CD14-positive monocyte (primary cell): Measurements from ENCODE around the gene TNFAIP8. TPM values are rescaled to one million over a fixed set of nuclear protein-coding genes. Genes with fewer than 3 reads are reported as not detected.

ENCODE experiments used
- DNase-seq, 3 donors: peaks; one replicate each; pipeline ENCODE4 v3.0.0-alpha.2; 2011 to 2022
- H2AFZ ChIP-seq: 2 replicates; pipeline ENCODE4 v1.6.0; 2012; ENCODE audit warnings: mild to moderate bottlenecking, low read depth, low read length, inconsistent platforms; ENCODE audit not compliant: insufficient read depth, poor library complexity, severe bottlenecking
- H3K27ac ChIP-seq, 2 donors: 1 replicate in 1 of 2; 2 replicates in 1 of 2; pipeline ENCODE4 v1.5.1; 2012 to 2013; ENCODE audit warnings: low read length in 2 of 2, control low read depth in 1 of 2, inconsistent platforms in 1 of 2, low read depth in 1 of 2, mild to moderate bottlenecking in 1 of 2
- H3K27me3 ChIP-seq, 2 donors: one replicate each; pipeline versions ENCODE4 v1.6.0 to v1.6.1; 2011 to 2013; ENCODE audit warnings: low read length in 2 of 2; ENCODE audit not compliant: control insufficient read depth in 2 of 2, insufficient read depth in 2 of 2
- H3K36me3 ChIP-seq, 2 donors: replicated peaks in 1 of 2; 1 replicate in 1 of 2; 2 replicates in 1 of 2; pipeline versions ENCODE4 v1.5.1 to v1.6.1; 2012 to 2013; ENCODE audit warnings: low read length in 2 of 2, control low read depth in 1 of 2, inconsistent platforms in 1 of 2, mild to moderate bottlenecking in 1 of 2; ENCODE audit not compliant: insufficient read depth in 2 of 2, control insufficient read depth in 1 of 2
- H3K4me1 ChIP-seq, 2 donors: 1 replicate in 1 of 2; 2 replicates in 1 of 2; pipeline versions ENCODE4 v1.5.1 to v1.6.1; 2012 to 2013; ENCODE audit warnings: low read length in 2 of 2, control low read depth in 1 of 2, inconsistent platforms in 1 of 2, mild to moderate bottlenecking in 1 of 2, moderate library complexity in 1 of 2; ENCODE audit not compliant: insufficient read depth in 2 of 2, control insufficient read depth in 1 of 2
- H3K4me2 ChIP-seq: replicated peaks from 2 replicates; pipeline ENCODE3; 2012; ENCODE audit warnings: low read length, moderate library complexity, mild to moderate bottlenecking; ENCODE audit not compliant: poor library complexity, severe bottlenecking; ENCODE audit errors: extremely low read depth
- H3K4me3 ChIP-seq, 3 experiments: fragments of 200-600 bp in 1 of 3; sonication (generic) in 1 of 3; replicated peaks in 1 of 3; 1 replicate in 2 of 3; 2 replicates in 1 of 3; pipeline ENCODE4 v1.5.1; 2011 to 2013; ENCODE audit warnings: low read length in 3 of 3, mild to moderate bottlenecking in 3 of 3, control low read depth in 2 of 3, low read depth in 2 of 3, inconsistent platforms in 1 of 3, moderate library complexity in 1 of 3
- H3K79me2 ChIP-seq: 2 replicates; pipeline ENCODE4 v1.6.0; 2012; ENCODE audit warnings: mild to moderate bottlenecking, control low read depth, inconsistent platforms, low read length, moderate library complexity; ENCODE audit not compliant: insufficient read depth
- H3K9ac ChIP-seq: 2 replicates; pipeline ENCODE4 v1.6.0; 2017; ENCODE audit warnings: low read length, mild to moderate bottlenecking; ENCODE audit not compliant: insufficient read depth, poor library complexity, severe bottlenecking
- H3K9me3 ChIP-seq, 2 donors: replicated peaks in 1 of 2; 1 replicate in 1 of 2; 2 replicates in 1 of 2; pipeline versions ENCODE4 v1.5.1 to v1.6.1; 2012 to 2013; ENCODE audit warnings: low read length in 2 of 2, control low read depth in 1 of 2; ENCODE audit not compliant: control insufficient read depth in 1 of 2, insufficient read depth in 1 of 2
- H4K20me1 ChIP-seq: 2 replicates; pipeline ENCODE4 v1.6.0; 2012; ENCODE audit warnings: mild to moderate bottlenecking, low read length, control low read depth, moderate library complexity; ENCODE audit not compliant: insufficient read depth
- H3K27ac Mint-ChIP-seq, 7 donors: one replicate each; pipeline ENCODE4 v1.8.0; 2020; ENCODE audit warnings: mild to moderate bottlenecking in 7 of 7, mixed read lengths in 7 of 7, moderate library complexity in 6 of 7, inconsistent platforms in 2 of 7
- H3K27me3 Mint-ChIP-seq, 3 donors: one replicate each; pipeline ENCODE4 v1.8.0; 2021 to 2022; ENCODE audit warnings: low read depth in 3 of 3, mild to moderate bottlenecking in 3 of 3, mixed read lengths in 3 of 3, moderate library complexity in 3 of 3, inconsistent platforms in 1 of 3
- H3K36me3 Mint-ChIP-seq, 2 donors: one replicate each; pipeline ENCODE4 v1.8.0; 2020; ENCODE audit warnings: mixed read lengths in 2 of 2, inconsistent platforms in 1 of 2, mild to moderate bottlenecking in 1 of 2
- H3K4me1 Mint-ChIP-seq: one replicate; pipeline ENCODE4 v1.8.0; 2020; ENCODE audit warnings: mild to moderate bottlenecking, mixed read lengths
- H3K4me3 Mint-ChIP-seq, 2 donors: one replicate each; pipeline ENCODE4 v1.8.0; 2020; ENCODE audit warnings: mild to moderate bottlenecking in 2 of 2, mixed read lengths in 2 of 2, moderate library complexity in 1 of 2
- H3K9me3 Mint-ChIP-seq, 7 donors: one replicate each; pipeline ENCODE4 v1.8.0; 2020 to 2022; ENCODE audit warnings: mixed read lengths in 7 of 7, mild to moderate bottlenecking in 6 of 7, moderate library complexity in 6 of 7, inconsistent platforms in 2 of 7
- WGBS: methylation state at CpG from one replicate; pipeline ENCODE4 v1.1.5; 2013; ENCODE audit warnings: missing lambda C conversion rate; ENCODE audit not compliant: insufficient coverage; 5-methylcytosine and 5-hydroxymethylcytosine counted together
- intact Hi-C, 2 donors: fragments of 100-400 bp; cut with micrococcal nuclease; formaldehyde crosslinking; loops; one replicate each; pipeline versions ENCODE4 v1.15.0 to v1.15.1; 2023
- polyA plus RNA-seq, 3 donors: library from polyadenylated mRNA; depleted of rRNA in 1 of 3; unstranded in 2 of 3; stranded (reverse) in 1 of 3; fragments of 300-500 nt in 2 of 3; fragments of >200 nt in 1 of 3; fragmentation: Illumina TruSeq in 2 of 3; gene quantifications; 1 replicate in 2 of 3; 2 replicates in 1 of 3; pipeline ENCODE4 v1.2.3, GENCODE V29; 2012 to 2021
- TF ChIP-seq, protein P1 (sequence below): fragments of 200-600 bp; IDR thresholded peaks from one replicate; pipeline ENCODE4 v1.8.0; 2022; ENCODE audit warnings: antibody characterized with exemption, mild to moderate bottlenecking

TNFAIP8 gene
- polyA plus RNA-seq, 3 donors, result 20.6 to 55.5 (median 47.0) TPM

DNA sequence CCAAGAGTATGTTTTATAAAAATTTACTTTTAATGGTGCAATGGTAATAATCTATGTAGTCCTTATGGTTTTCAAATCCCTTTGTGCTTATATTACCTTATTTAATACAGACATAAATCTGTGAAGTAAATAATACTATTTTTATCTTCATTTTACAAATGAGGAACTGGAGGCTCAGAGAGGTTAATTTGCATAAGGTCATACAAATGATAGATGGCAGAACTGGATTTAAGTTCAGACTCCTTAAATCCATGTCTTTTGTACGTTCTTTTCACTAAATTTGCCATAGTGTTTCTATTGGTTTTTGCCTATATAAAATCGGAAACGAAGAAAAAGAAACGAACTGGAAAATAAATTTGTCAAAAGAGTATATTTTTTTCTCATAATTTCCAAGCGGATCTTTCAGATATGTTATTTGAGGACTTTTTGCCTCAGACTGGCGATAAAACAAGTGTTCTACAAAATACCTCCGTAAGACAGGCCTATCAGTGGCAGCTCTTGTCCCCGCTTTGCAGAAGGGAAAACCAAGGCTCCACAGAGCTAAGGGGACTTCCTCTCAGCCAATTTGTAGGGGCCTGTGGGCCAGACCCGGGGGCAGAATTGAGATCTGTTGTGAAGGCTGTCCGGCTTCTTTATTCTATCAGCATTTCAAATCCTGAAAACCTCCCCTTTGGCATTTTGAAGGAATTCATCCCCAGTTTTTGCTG lies 1.1 kb upstream of the TNFAIP8 start:
- Histone ChIP-seq H2AFZ (no peak overlapping the region), H3K9me3 (no peaks in the 10 kb centered on the region), H3K36me3 (no peaks in the 10 kb centered on the region), H3K9ac (no peak overlapping the region), H3K27ac (peak overlapping the region; percentile 92 to 96), H3K79me2 (peaks cover 100% of the 10 kb centered on the region), H3K4me2 (peak overlapping the region; percentile 88), H3K4me3 (peak overlapping the region in 1 of 3 experiments; percentile 90), H3K4me1 (peaks cover 52 to 55% of the 10 kb centered on the region in 2 donors), H4K20me1 (peaks cover 71% of the 10 kb centered on the region), H3K27me3 (no peaks in the 10 kb centered on the region)
- Mint-ChIP-seq H3K27ac (peak overlapping the region in 6 of 7 donors; percentile 56 to 99 (median 96)), H3K9me3 (no peaks in the 10 kb centered on the region), H3K4me1 (peaks cover 69% of the 10 kb centered on the region), H3K36me3 (peaks cover 2 to 15% of the 10 kb centered on the region in 2 donors), H3K27me3 (peaks cover 0 to 2% (median 0%) of the 10 kb centered on the region in 3 donors), H3K4me3 (peak overlapping the region in 1 of 2 donors; percentile 100)
- TF ChIP-seq, protein P1, sequence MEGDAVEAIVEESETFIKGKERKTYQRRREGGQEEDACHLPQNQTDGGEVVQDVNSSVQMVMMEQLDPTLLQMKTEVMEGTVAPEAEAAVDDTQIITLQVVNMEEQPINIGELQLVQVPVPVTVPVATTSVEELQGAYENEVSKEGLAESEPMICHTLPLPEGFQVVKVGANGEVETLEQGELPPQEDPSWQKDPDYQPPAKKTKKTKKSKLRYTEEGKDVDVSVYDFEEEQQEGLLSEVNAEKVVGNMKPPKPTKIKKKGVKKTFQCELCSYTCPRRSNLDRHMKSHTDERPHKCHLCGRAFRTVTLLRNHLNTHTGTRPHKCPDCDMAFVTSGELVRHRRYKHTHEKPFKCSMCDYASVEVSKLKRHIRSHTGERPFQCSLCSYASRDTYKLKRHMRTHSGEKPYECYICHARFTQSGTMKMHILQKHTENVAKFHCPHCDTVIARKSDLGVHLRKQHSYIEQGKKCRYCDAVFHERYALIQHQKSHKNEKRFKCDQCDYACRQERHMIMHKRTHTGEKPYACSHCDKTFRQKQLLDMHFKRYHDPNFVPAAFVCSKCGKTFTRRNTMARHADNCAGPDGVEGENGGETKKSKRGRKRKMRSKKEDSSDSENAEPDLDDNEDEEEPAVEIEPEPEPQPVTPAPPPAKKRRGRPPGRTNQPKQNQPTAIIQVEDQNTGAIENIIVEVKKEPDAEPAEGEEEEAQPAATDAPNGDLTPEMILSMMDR, result no peak
- DNase-seq, result peak in 1 of 3 donors; percentile 44
- WGBS, result 70% methylated on average over 2 of the region's 10 CpGs
- intact Hi-C loops, result loop anchor here in 1 of 2 donors (1.0 to 5.0 kb wide), 4 partner anchors 8 to 82 kb away; no protein-coding TSS in a partner anchor

DNA sequence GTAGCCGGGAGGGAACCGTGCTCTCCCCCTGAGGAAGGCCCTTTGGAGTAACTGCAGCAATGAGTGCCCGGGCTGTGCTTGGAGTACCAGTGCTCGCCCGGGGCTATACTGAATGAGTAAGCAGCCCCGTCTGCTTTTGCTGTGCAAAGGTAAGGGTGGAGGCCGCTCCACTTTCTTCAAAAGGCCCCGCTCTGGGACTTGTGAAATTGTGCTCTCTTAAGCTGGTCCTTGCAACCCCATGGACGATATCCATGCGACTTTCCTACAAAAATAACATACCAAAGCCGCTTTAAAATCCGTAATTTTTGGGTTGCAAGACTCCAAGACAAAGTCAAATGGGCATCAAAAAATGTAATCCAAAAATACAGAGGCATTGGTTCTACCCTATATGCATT lies 578 bp upstream of the TNFAIP8 start:
- Histone ChIP-seq H3K4me1 (peaks cover 56 to 61% of the 10 kb centered on the region in 2 donors), H3K9ac (peak overlapping the region; percentile 83), H3K27me3 (no peaks in the 10 kb centered on the region), H2AFZ (peak overlapping the region; percentile 82), H3K79me2 (peaks cover 100% of the 10 kb centered on the region), H4K20me1 (peaks cover 71% of the 10 kb centered on the region), H3K4me3 (peak overlapping the region; percentile 90 to 98 (median 90)), H3K36me3 (no peaks in the 10 kb centered on the region), H3K4me2 (peak overlapping the region; percentile 88), H3K27ac (peak overlapping the region; percentile 92 to 96), H3K9me3 (no peaks in the 10 kb centered on the region)
- Mint-ChIP-seq H3K36me3 (peaks cover 2 to 15% of the 10 kb centered on the region in 2 donors), H3K4me3 (peak overlapping the region; percentile 99 to 100), H3K9me3 (no peaks in the 10 kb centered on the region), H3K27ac (peak overlapping the region; percentile 94 to 99 (median 97)), H3K4me1 (peaks cover 75% of the 10 kb centered on the region), H3K27me3 (peaks cover 0 to 2% (median 0%) of the 10 kb centered on the region in 3 donors)
- no peak for DNase-seq
- intact Hi-C loops, result loop anchor here in 1 of 2 donors (5.0 kb wide), 3 partner anchors 42 to 83 kb away; no protein-coding TSS in a partner anchor
- WGBS, result 73% methylated on average over 11 of the region's 12 CpGs
- TF ChIP-seq, protein P1, result no peak
